Keratinocyte (primary cell): ENCODE data around the gene BMPR1B.

Experiments
- EZH2 ChIP-seq: IDR thresholded peaks from one replicate; pipeline ENCODE4 v1.6.1; 2012; ENCODE audit warnings: inconsistent platforms, mild to moderate bottlenecking, low read length, moderate library complexity
- TF ChIP-seq, protein P1 (sequence below), 3 experiments: IDR thresholded peaks in 1 of 3; conservative IDR thresholded peaks in 1 of 3; optimal IDR thresholded peaks in 1 of 3; 2 replicates in 2 of 3; 3 replicates in 1 of 3; pipeline versions ENCODE3 to v1.5.1; 2011; ENCODE audit warnings: low read length in 3 of 3, mild to moderate bottlenecking in 3 of 3, moderate library complexity in 2 of 3, control low read depth in 1 of 3, inconsistent platforms in 1 of 3; ENCODE audit not compliant: insufficient read depth in 2 of 3; ENCODE audit errors: extremely low read depth in 1 of 3

DNA sequence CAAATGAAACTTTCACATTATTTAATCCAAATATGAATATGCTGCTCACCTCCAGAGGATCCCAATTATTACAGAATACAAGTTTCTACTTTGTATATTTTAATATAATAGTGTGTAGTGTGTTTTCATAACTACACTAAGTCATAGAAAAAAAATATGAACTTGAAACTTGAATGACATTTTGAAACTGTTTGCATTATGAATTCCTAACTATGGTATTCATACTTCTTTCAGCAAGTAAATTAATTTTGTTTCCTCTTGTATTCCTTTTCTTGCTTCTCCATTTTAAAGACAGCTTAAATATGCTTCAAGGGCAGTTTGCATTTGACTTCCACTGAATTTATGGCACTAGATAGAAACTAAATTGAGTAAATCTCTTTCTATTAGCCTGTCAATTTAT lies 177.1 kb downstream of the BMPR1B start:
- TF ChIP-seq, protein P1, sequence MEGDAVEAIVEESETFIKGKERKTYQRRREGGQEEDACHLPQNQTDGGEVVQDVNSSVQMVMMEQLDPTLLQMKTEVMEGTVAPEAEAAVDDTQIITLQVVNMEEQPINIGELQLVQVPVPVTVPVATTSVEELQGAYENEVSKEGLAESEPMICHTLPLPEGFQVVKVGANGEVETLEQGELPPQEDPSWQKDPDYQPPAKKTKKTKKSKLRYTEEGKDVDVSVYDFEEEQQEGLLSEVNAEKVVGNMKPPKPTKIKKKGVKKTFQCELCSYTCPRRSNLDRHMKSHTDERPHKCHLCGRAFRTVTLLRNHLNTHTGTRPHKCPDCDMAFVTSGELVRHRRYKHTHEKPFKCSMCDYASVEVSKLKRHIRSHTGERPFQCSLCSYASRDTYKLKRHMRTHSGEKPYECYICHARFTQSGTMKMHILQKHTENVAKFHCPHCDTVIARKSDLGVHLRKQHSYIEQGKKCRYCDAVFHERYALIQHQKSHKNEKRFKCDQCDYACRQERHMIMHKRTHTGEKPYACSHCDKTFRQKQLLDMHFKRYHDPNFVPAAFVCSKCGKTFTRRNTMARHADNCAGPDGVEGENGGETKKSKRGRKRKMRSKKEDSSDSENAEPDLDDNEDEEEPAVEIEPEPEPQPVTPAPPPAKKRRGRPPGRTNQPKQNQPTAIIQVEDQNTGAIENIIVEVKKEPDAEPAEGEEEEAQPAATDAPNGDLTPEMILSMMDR (optimal IDR thresholded peaks at IDR 0.05 in 1 of 3, IDR thresholded peaks at IDR 0.05 in 1 of 3, conservative IDR thresholded peaks at IDR 0.05 in 1 of 3; ENCODE audit: extremely low read depth in 1 of 3, insufficient read depth in 2 of 3, low read length in 3 of 3): no peak
- no peak for TF ChIP-seq EZH2
